ENCODE results near the gene NOVA2.

The NOVA2 gene

GRCh38 chr19:45973553-45974338 lies at the start of gene NOVA2:
Gene NOVA2 (minus strand): TSS chr19:45973865. CDS start chr19:45973351, 514 bp downstream.
- DNase-seq (ENCODE audit: low read depth in 2 of 3, low spot score in 1 of 3), result peak; percentile 38 to 41 (median 38)

- no peak for DNase-seq (ENCODE audit: low read depth in 2 of 3, low spot score in 1 of 3)
Measured at GRCh38 chr19:46023311-46023779, 49.7 kb upstream of the NOVA2 start.

- no peak for DNase-seq (ENCODE audit: low read depth in 2 of 3, low spot score in 1 of 3)
Measured at GRCh38 chr19:46022431-46023310, 49.0 kb upstream of the NOVA2 start, which contains the start of gene PGLYRP1. Gene PGLYRP1 (minus strand): TSS chr19:46023053. CDS start chr19:46023021, 32 bp downstream.

- DNase-seq (ENCODE audit: low read depth in 2 of 3, low spot score in 1 of 3), result no peak
Measured at GRCh38 chr19:46022061-46022430, 48.4 kb upstream of the NOVA2 start.

- DNase-seq (ENCODE audit: low read depth in 2 of 3, low spot score in 1 of 3), result no peak
Measured at GRCh38 chr19:46021531-46022041, 47.9 kb upstream of the NOVA2 start.

GRCh38 chr19:46020819-46021125 lies 47.1 kb upstream of the NOVA2 start:
- no peak for DNase-seq (ENCODE audit: low read depth in 2 of 3, low spot score in 1 of 3)

GRCh38 chr19:46019270-46019669 lies 45.6 kb upstream of the NOVA2 start:
- no peak for DNase-seq (ENCODE audit: low read depth in 2 of 3, low spot score in 1 of 3)

- DNase-seq (ENCODE audit: low read depth in 2 of 3, low spot score in 1 of 3), result no peak
Measured at GRCh38 chr19:46018729-46019251, 45.1 kb upstream of the NOVA2 start.

GRCh38 chr19:46017874-46018675 lies 44.4 kb upstream of the NOVA2 start:
- DNase-seq (ENCODE audit: low read depth in 2 of 3, low spot score in 1 of 3), result no peak

GRCh38 chr19:46017095-46017429 lies 43.4 kb upstream of the NOVA2 start:
- no peak for DNase-seq (ENCODE audit: low read depth in 2 of 3, low spot score in 1 of 3)

- peak; percentile 60 to 83 (median 77) for DNase-seq (ENCODE audit: low read depth in 2 of 3, low spot score in 1 of 3)
Measured at GRCh38 chr19:46016426-46017094, 42.9 kb upstream of the NOVA2 start.

- peak in 1 of 3 donors; percentile 19 for DNase-seq (ENCODE audit: low read depth in 2 of 3, low spot score in 1 of 3)
Measured at GRCh38 chr19:46015687-46016425, 42.2 kb upstream of the NOVA2 start.

GRCh38 chr19:46014941-46015686 lies 41.4 kb upstream of the NOVA2 start:
- DNase-seq (ENCODE audit: low read depth in 2 of 3, low spot score in 1 of 3), result peak in 2 of 3 donors; percentile 54 to 57

- DNase-seq (ENCODE audit: low read depth in 2 of 3, low spot score in 1 of 3), result no peak
Measured at GRCh38 chr19:46014534-46014933, 40.9 kb upstream of the NOVA2 start.

GRCh38 chr19:46009530-46010510 lies 36.2 kb upstream of the NOVA2 start:
- DNase-seq (ENCODE audit: low read depth in 2 of 3, low spot score in 1 of 3), result peak; percentile 43 to 68 (median 48)

- no peak for DNase-seq (ENCODE audit: low read depth in 2 of 3, low spot score in 1 of 3)
Measured at GRCh38 chr19:46006411-46006810, 32.7 kb upstream of the NOVA2 start.

- DNase-seq (ENCODE audit: low read depth in 2 of 3, low spot score in 1 of 3), result no peak
Measured at GRCh38 chr19:46002678-46003275, 29.1 kb upstream of the NOVA2 start.

All from stimulated activated CD4-positive, alpha-beta T cell treated with anti-CD3 and anti-CD28 coated beads, Interleukin-12 subunit alpha, Interleukin-12 subunit beta, amount 100 ng/mL, for 48 hours (primary cell).